Ascending aorta (tissue), 2 donors: ENCODE data around the gene EXOC7. TPM values are rescaled to one million over a fixed set of nuclear protein-coding genes. Genes with fewer than 3 reads are reported as not detected.
"Not testable (repeated sequence)": the region's sequence is repeated elsewhere in the genome, so short reads cannot be mapped to it uniquely, and the experiment has no call there.

Source experiments
- DNase-seq, 2 donors: peaks; one replicate each; pipeline ENCODE4 v3.0.0-alpha.2; 2019; ENCODE audit warnings: low spot score in 2 of 2
- H3K27ac ChIP-seq, 2 donors: fragments of 200-600 bp; sonication (generic); one replicate each; pipeline ENCODE4 v1.5.1; 2016 to 2017; ENCODE audit warnings: mild to moderate bottlenecking in 1 of 2
- H3K27me3 ChIP-seq: fragments of 200-600 bp; sonication (generic); one replicate; pipeline ENCODE4 v1.5.1; 2017
- H3K36me3 ChIP-seq, 2 donors: fragments of 200-600 bp; sonication (generic); one replicate each; pipeline ENCODE4 v1.5.1; 2016
- H3K4me1 ChIP-seq, 2 donors: fragments of 200-600 bp; sonication (generic); one replicate each; pipeline ENCODE4 v1.5.1; 2016 to 2017; ENCODE audit warnings: mild to moderate bottlenecking in 1 of 2
- H3K4me3 ChIP-seq, 2 donors: fragments of 200-600 bp; sonication (generic); one replicate each; pipeline ENCODE4 v1.5.1; 2016 to 2017; ENCODE audit warnings: mild to moderate bottlenecking in 1 of 2
- H3K9me3 ChIP-seq, 2 donors: fragments of 200-600 bp; sonication (generic); one replicate each; pipeline ENCODE4 v1.5.1; 2016
- CTCF ChIP-seq, 3 experiments: fragments of 200-600 bp in 2 of 3; fragments of 450-650 bp in 1 of 3; sonication (generic) in 2 of 3; IDR thresholded peaks; one replicate each; pipeline ENCODE4 v1.5.1; 2016 to 2019; ENCODE audit warnings: antibody characterized with exemption in 3 of 3, mild to moderate bottlenecking in 1 of 3, moderate library complexity in 1 of 3
- intact Hi-C: fragments of 100-400 bp; cut with DNase I; formaldehyde crosslinking; loops from one replicate; pipeline ENCODE4 v1.15.1; 2023
- total RNA-seq: library from RNA; depleted of rRNA; stranded (reverse); fragments of >200 nt; gene quantifications from one replicate; pipeline ENCODE4 v1.1.0, GENCODE V29; 2016

Gene EXOC7
- total RNA-seq, 1 donor from 2014 or later = 123 TPM

- Histone ChIP-seq H3K36me3 (peaks cover 90 to 92% of the 10 kb centered on the region in 2 donors), H3K27ac (no peak overlapping the region), H3K4me1 (no peaks in the 10 kb centered on the region), H3K9me3 (no peaks in the 10 kb centered on the region), H3K27me3 (no peaks in the 10 kb centered on the region), H3K4me3 (no peak overlapping the region)
- no peak for DNase-seq
- TF ChIP-seq CTCF (IDR thresholded peaks at IDR 0.05) = no peak
- intact Hi-C loops = no loop called here
Measured at GRCh38 chr17:76049836-76050537, 53.6 kb downstream of the EXOC7 start.

- Histone ChIP-seq H3K27me3 (no peaks in the 10 kb centered on the region), H3K4me3 (no peak overlapping the region), H3K4me1 (no peaks in the 10 kb centered on the region), H3K36me3 (peaks cover 90 to 94% of the 10 kb centered on the region in 2 donors), H3K27ac (no peak overlapping the region), H3K9me3 (no peaks in the 10 kb centered on the region)
- no peak for DNase-seq
- intact Hi-C loops = no loop called here
- TF ChIP-seq CTCF (IDR thresholded peaks at IDR 0.05) = no peak
Measured at GRCh38 chr17:76049239-76049638, 54.3 kb downstream of the EXOC7 start.

GRCh38 chr17:76048711-76049110, 54.9 kb downstream of the EXOC7 start:
- no peak overlapping the region for H3K27ac ChIP-seq
- no peak overlapping the region for H3K4me3 ChIP-seq
- intact Hi-C loops = no loop called here
- DNase-seq = no peak
- H3K9me3 ChIP-seq = no peaks in the 10 kb centered on the region
- no peak for TF ChIP-seq CTCF (IDR thresholded peaks at IDR 0.05)
- no peaks in the 10 kb centered on the region for H3K27me3 ChIP-seq
- H3K4me1 ChIP-seq = no peaks in the 10 kb centered on the region
- H3K36me3 ChIP-seq = peaks cover 91 to 94% of the 10 kb centered on the region in 2 donors

- intact Hi-C loops = no loop called here
- no peak overlapping the region for H3K4me3 ChIP-seq
- no peaks in the 10 kb centered on the region for H3K27me3 ChIP-seq
- no peak for DNase-seq
- H3K36me3 ChIP-seq = peaks cover 91 to 96% of the 10 kb centered on the region in 2 donors
- H3K4me1 ChIP-seq = no peaks in the 10 kb centered on the region
- H3K27ac ChIP-seq = no peak overlapping the region
- no peaks in the 10 kb centered on the region for H3K9me3 ChIP-seq
- TF ChIP-seq CTCF (IDR thresholded peaks at IDR 0.05) = no peak
Measured at GRCh38 chr17:76048025-76048605, 55.5 kb downstream of the EXOC7 start.

GRCh38 chr17:76046064-76046463, 57.5 kb downstream of the EXOC7 start:
- no peaks in the 10 kb centered on the region for H3K4me1 ChIP-seq
- no peak overlapping the region for H3K4me3 ChIP-seq
- intact Hi-C loops = no loop called here
- TF ChIP-seq CTCF (IDR thresholded peaks at IDR 0.05) = no peak
- no peaks in the 10 kb centered on the region for H3K9me3 ChIP-seq
- DNase-seq = no peak
- peaks cover 98 to 99% of the 10 kb centered on the region in 2 donors for H3K36me3 ChIP-seq
- H3K27me3 ChIP-seq = no peaks in the 10 kb centered on the region
- no peak overlapping the region for H3K27ac ChIP-seq

- DNase-seq, H3K9me3 ChIP-seq, H3K4me3 ChIP-seq, H3K4me1 ChIP-seq, H3K27ac ChIP-seq, intact Hi-C loops, H3K27me3 ChIP-seq: not testable (repeated sequence)
- peaks cover 98 to 99% of the 10 kb centered on the region in 2 donors for H3K36me3 ChIP-seq
Measured at GRCh38 chr17:76044475-76045007, 59.0 kb downstream of the EXOC7 start.

- H3K4me3 ChIP-seq, H3K9me3 ChIP-seq, DNase-seq, H3K4me1 ChIP-seq, intact Hi-C loops, H3K27me3 ChIP-seq, H3K27ac ChIP-seq: not testable (repeated sequence)
- peaks cover 90 to 97% of the 10 kb centered on the region in 2 donors for H3K36me3 ChIP-seq
Measured at GRCh38 chr17:76042868-76043267, 60.7 kb downstream of the EXOC7 start.
